ENCODE measurements around the gene FARP1.

DNA sequence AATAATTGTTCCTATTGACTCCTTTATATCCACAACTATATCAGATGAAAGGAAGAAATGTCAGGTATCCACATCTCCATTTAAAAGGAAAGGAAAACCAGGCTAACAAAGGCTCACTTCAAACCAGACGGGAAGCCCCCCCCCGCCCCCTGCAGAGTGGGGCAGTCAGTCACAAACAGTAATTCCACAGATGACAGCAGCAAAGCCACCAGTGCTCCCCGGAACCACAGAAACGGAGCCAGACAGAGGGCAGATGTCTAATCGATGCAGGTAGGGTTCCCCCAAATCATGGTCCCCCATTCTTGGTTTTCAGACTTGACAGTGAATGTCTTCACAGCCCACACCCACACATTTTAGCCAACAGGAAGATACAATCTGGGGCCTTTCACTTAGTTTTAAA, 333.2 kb downstream of the FARP1 start:
- TF ChIP-seq POLR2A (IDR thresholded peaks at IDR 0.05) = no peak
- TF ChIP-seq, protein P1, sequence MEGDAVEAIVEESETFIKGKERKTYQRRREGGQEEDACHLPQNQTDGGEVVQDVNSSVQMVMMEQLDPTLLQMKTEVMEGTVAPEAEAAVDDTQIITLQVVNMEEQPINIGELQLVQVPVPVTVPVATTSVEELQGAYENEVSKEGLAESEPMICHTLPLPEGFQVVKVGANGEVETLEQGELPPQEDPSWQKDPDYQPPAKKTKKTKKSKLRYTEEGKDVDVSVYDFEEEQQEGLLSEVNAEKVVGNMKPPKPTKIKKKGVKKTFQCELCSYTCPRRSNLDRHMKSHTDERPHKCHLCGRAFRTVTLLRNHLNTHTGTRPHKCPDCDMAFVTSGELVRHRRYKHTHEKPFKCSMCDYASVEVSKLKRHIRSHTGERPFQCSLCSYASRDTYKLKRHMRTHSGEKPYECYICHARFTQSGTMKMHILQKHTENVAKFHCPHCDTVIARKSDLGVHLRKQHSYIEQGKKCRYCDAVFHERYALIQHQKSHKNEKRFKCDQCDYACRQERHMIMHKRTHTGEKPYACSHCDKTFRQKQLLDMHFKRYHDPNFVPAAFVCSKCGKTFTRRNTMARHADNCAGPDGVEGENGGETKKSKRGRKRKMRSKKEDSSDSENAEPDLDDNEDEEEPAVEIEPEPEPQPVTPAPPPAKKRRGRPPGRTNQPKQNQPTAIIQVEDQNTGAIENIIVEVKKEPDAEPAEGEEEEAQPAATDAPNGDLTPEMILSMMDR (IDR thresholded peaks at IDR 0.05) = no peak
